ENCODE results near the gene MPL.

MPL gene

GRCh38 chr1:43337588-43337987 lies at the start of gene MPL:
Gene MPL, plus strand, starts transcription at chr1:43337818. Its CDS starts 31 bp downstream, at chr1:43337849.
- Histone ChIP-seq H3K4me3 (ENCODE audit: low read length in 2 of 2) (no peak within 1 kb of the TSS), H3K9me3 (ENCODE audit: control insufficient read depth in 2 of 2, low read length in 2 of 2) (no peaks in the 10 kb centered on the region), H3K36me3 (ENCODE audit: control insufficient read depth in 2 of 2, insufficient read depth in 2 of 2, low read length in 2 of 2) (no peaks in the 10 kb centered on the region), H3K9ac (ENCODE audit: low read length in 2 of 2) (no peak within 1 kb of the TSS), H3K27me3 (ENCODE audit: control insufficient read depth in 1 of 2, insufficient read depth in 2 of 2, low read length in 2 of 2) (no peaks in the 10 kb centered on the region), H3K4me1 (ENCODE audit: control insufficient read depth, insufficient read depth, low read length) (no peaks in the 10 kb centered on the region), H3K27ac (ENCODE audit: low read length) (no peak within 1 kb of the TSS)

GRCh38 chr1:43288058-43288784 lies 49.4 kb upstream of the MPL start:
- Histone ChIP-seq H3K9ac (ENCODE audit: low read length in 2 of 2) (no peak overlapping the region), H3K27ac (ENCODE audit: low read length) (no peak overlapping the region), H3K9me3 (ENCODE audit: control insufficient read depth in 2 of 2, low read length in 2 of 2) (no peaks in the 10 kb centered on the region), H3K4me3 (ENCODE audit: low read length in 2 of 2) (no peak overlapping the region), H3K27me3 (ENCODE audit: control insufficient read depth in 1 of 2, insufficient read depth in 2 of 2, low read length in 2 of 2) (peaks cover 5 to 12% of the 10 kb centered on the region in 2 donors), H3K36me3 (ENCODE audit: control insufficient read depth in 2 of 2, insufficient read depth in 2 of 2, low read length in 2 of 2) (no peaks in the 10 kb centered on the region), H3K4me1 (ENCODE audit: control insufficient read depth, insufficient read depth, low read length) (no peaks in the 10 kb centered on the region)

GRCh38 chr1:43288785-43289706 lies 48.6 kb upstream of the MPL start:
- no peak overlapping the region for H3K9ac ChIP-seq (ENCODE audit: low read length in 2 of 2)
- no peaks in the 10 kb centered on the region for H3K36me3 ChIP-seq (ENCODE audit: control insufficient read depth in 2 of 2, insufficient read depth in 2 of 2, low read length in 2 of 2)
- no peaks in the 10 kb centered on the region for H3K9me3 ChIP-seq (ENCODE audit: control insufficient read depth in 2 of 2, low read length in 2 of 2)
- no peaks in the 10 kb centered on the region for H3K4me1 ChIP-seq (ENCODE audit: control insufficient read depth, insufficient read depth, low read length)
- H3K4me3 ChIP-seq (ENCODE audit: low read length in 2 of 2): no peak overlapping the region
- H3K27ac ChIP-seq (ENCODE audit: low read length): no peak overlapping the region
- peaks cover 5 to 10% of the 10 kb centered on the region in 2 donors for H3K27me3 ChIP-seq (ENCODE audit: control insufficient read depth in 1 of 2, insufficient read depth in 2 of 2, low read length in 2 of 2)

- Histone ChIP-seq H3K4me3 (ENCODE audit: low read length in 2 of 2) (no peak overlapping the region), H3K9ac (ENCODE audit: low read length in 2 of 2) (no peak overlapping the region), H3K27ac (ENCODE audit: low read length) (no peak overlapping the region), H3K36me3 (ENCODE audit: control insufficient read depth in 2 of 2, insufficient read depth in 2 of 2, low read length in 2 of 2) (no peaks in the 10 kb centered on the region), H3K4me1 (ENCODE audit: control insufficient read depth, insufficient read depth, low read length) (peaks cover 9% of the 10 kb centered on the region), H3K9me3 (ENCODE audit: control insufficient read depth in 2 of 2, low read length in 2 of 2) (no peaks in the 10 kb centered on the region), H3K27me3 (ENCODE audit: control insufficient read depth in 1 of 2, insufficient read depth in 2 of 2, low read length in 2 of 2) (no peaks in the 10 kb centered on the region)
Measured at GRCh38 chr1:43292216-43292615, 45.4 kb upstream of the MPL start.

- H3K27ac ChIP-seq (ENCODE audit: low read length): no peak overlapping the region
Measured at GRCh38 chr1:43292679-43293078, 44.9 kb upstream of the MPL start.

GRCh38 chr1:43293176-43293575 lies 44.4 kb upstream of the MPL start:
- Histone ChIP-seq H3K4me3 (ENCODE audit: low read length in 2 of 2) (no peak overlapping the region), H3K9ac (ENCODE audit: low read length in 2 of 2) (no peak overlapping the region), H3K4me1 (ENCODE audit: control insufficient read depth, insufficient read depth, low read length) (peaks cover 9% of the 10 kb centered on the region), H3K27me3 (ENCODE audit: control insufficient read depth in 1 of 2, insufficient read depth in 2 of 2, low read length in 2 of 2) (no peaks in the 10 kb centered on the region), H3K27ac (ENCODE audit: low read length) (no peak overlapping the region), H3K9me3 (ENCODE audit: control insufficient read depth in 2 of 2, low read length in 2 of 2) (no peaks in the 10 kb centered on the region), H3K36me3 (ENCODE audit: control insufficient read depth in 2 of 2, insufficient read depth in 2 of 2, low read length in 2 of 2) (no peaks in the 10 kb centered on the region)

More at GRCh38 chr1:43292679-43293078, 44.9 kb upstream of the MPL start:
- H3K4me1 ChIP-seq (ENCODE audit: control insufficient read depth, insufficient read depth, low read length): peaks cover 9% of the 10 kb centered on the region
- no peak overlapping the region for H3K9ac ChIP-seq (ENCODE audit: low read length in 2 of 2)
- no peak overlapping the region for H3K4me3 ChIP-seq (ENCODE audit: low read length in 2 of 2)
- no peaks in the 10 kb centered on the region for H3K9me3 ChIP-seq (ENCODE audit: control insufficient read depth in 2 of 2, low read length in 2 of 2)
- no peaks in the 10 kb centered on the region for H3K27me3 ChIP-seq (ENCODE audit: control insufficient read depth in 1 of 2, insufficient read depth in 2 of 2, low read length in 2 of 2)
- no peaks in the 10 kb centered on the region for H3K36me3 ChIP-seq (ENCODE audit: control insufficient read depth in 2 of 2, insufficient read depth in 2 of 2, low read length in 2 of 2)

GRCh38 chr1:43293896-43294760 lies 43.5 kb upstream of the MPL start:
- no peak overlapping the region for H3K9ac ChIP-seq (ENCODE audit: low read length in 2 of 2)
- no peaks in the 10 kb centered on the region for H3K27me3 ChIP-seq (ENCODE audit: control insufficient read depth in 1 of 2, insufficient read depth in 2 of 2, low read length in 2 of 2)
- H3K27ac ChIP-seq (ENCODE audit: low read length): no peak overlapping the region
- H3K36me3 ChIP-seq (ENCODE audit: control insufficient read depth in 2 of 2, insufficient read depth in 2 of 2, low read length in 2 of 2): no peaks in the 10 kb centered on the region
- H3K9me3 ChIP-seq (ENCODE audit: control insufficient read depth in 2 of 2, low read length in 2 of 2): no peaks in the 10 kb centered on the region
- no peak overlapping the region for H3K4me3 ChIP-seq (ENCODE audit: low read length in 2 of 2)
- H3K4me1 ChIP-seq (ENCODE audit: control insufficient read depth, insufficient read depth, low read length): peaks cover 9% of the 10 kb centered on the region

- Histone ChIP-seq H3K9me3 (ENCODE audit: control insufficient read depth in 2 of 2, low read length in 2 of 2) (no peaks in the 10 kb centered on the region), H3K36me3 (ENCODE audit: control insufficient read depth in 2 of 2, insufficient read depth in 2 of 2, low read length in 2 of 2) (no peaks in the 10 kb centered on the region), H3K27ac (ENCODE audit: low read length) (no peak overlapping the region), H3K4me1 (ENCODE audit: control insufficient read depth, insufficient read depth, low read length) (peaks cover 9% of the 10 kb centered on the region), H3K27me3 (ENCODE audit: control insufficient read depth in 1 of 2, insufficient read depth in 2 of 2, low read length in 2 of 2) (no peaks in the 10 kb centered on the region), H3K4me3 (ENCODE audit: low read length in 2 of 2) (no peak overlapping the region), H3K9ac (ENCODE audit: low read length in 2 of 2) (no peak overlapping the region)
Measured at GRCh38 chr1:43294761-43295160, 42.9 kb upstream of the MPL start.

GRCh38 chr1:43296207-43296606 lies 41.4 kb upstream of the MPL start:
- no peaks in the 10 kb centered on the region for H3K9me3 ChIP-seq (ENCODE audit: control insufficient read depth in 2 of 2, low read length in 2 of 2)
- H3K27ac ChIP-seq (ENCODE audit: low read length): no peak overlapping the region
- H3K36me3 ChIP-seq (ENCODE audit: control insufficient read depth in 2 of 2, insufficient read depth in 2 of 2, low read length in 2 of 2): no peaks in the 10 kb centered on the region
- no peaks in the 10 kb centered on the region for H3K27me3 ChIP-seq (ENCODE audit: control insufficient read depth in 1 of 2, insufficient read depth in 2 of 2, low read length in 2 of 2)
- H3K9ac ChIP-seq (ENCODE audit: low read length in 2 of 2): no peak overlapping the region
- no peak overlapping the region for H3K4me3 ChIP-seq (ENCODE audit: low read length in 2 of 2)
- peaks cover 9% of the 10 kb centered on the region for H3K4me1 ChIP-seq (ENCODE audit: control insufficient read depth, insufficient read depth, low read length)

GRCh38 chr1:43298055-43298454 lies 39.6 kb upstream of the MPL start:
- peaks cover 9% of the 10 kb centered on the region for H3K4me1 ChIP-seq (ENCODE audit: control insufficient read depth, insufficient read depth, low read length)
- no peaks in the 10 kb centered on the region for H3K9me3 ChIP-seq (ENCODE audit: control insufficient read depth in 2 of 2, low read length in 2 of 2)
- H3K27ac ChIP-seq (ENCODE audit: low read length): no peak overlapping the region
- no peak overlapping the region for H3K4me3 ChIP-seq (ENCODE audit: low read length in 2 of 2)
- H3K27me3 ChIP-seq (ENCODE audit: control insufficient read depth in 1 of 2, insufficient read depth in 2 of 2, low read length in 2 of 2): no peaks in the 10 kb centered on the region
- H3K9ac ChIP-seq (ENCODE audit: low read length in 2 of 2): no peak overlapping the region
- H3K36me3 ChIP-seq (ENCODE audit: control insufficient read depth in 2 of 2, insufficient read depth in 2 of 2, low read length in 2 of 2): no peaks in the 10 kb centered on the region
